HG02970 (cell line): ENCODE measurements around the gene RRBP1.

Source experiments
- ATAC-seq: cut with Tn5 transposase; IDR thresholded peaks from one replicate; pipeline ENCODE4 v1.9.1; 2021; ENCODE audit warnings: mild to moderate bottlenecking, moderate library complexity, moderate number of reproducible peaks; ENCODE audit not compliant: unreplicated experiment, low FRiP score

Gene RRBP1

GRCh38 chr20:17683218-17684076, 1.4 kb upstream of the RRBP1 start:
- no peak for ATAC-seq

- no peak for ATAC-seq
Observed at GRCh38 chr20:17682889-17683198, 802 bp upstream of the RRBP1 start.

- ATAC-seq = peak; percentile 10
Observed at GRCh38 chr20:17681726-17682102, 328 bp downstream of the RRBP1 start.

GRCh38 chr20:17680836-17681725, 961 bp downstream of the RRBP1 start:
- ATAC-seq = peak; percentile 32

- no peak for ATAC-seq
Observed at GRCh38 chr20:17679941-17680835, 1.9 kb downstream of the RRBP1 start.

- ATAC-seq = no peak
Observed at GRCh38 chr20:17678886-17679285, 3.2 kb downstream of the RRBP1 start.

GRCh38 chr20:17678295-17678694, 3.7 kb downstream of the RRBP1 start:
- ATAC-seq = no peak

- ATAC-seq = no peak
Observed at GRCh38 chr20:17676942-17677341, 5.1 kb downstream of the RRBP1 start.

- no peak for ATAC-seq
Observed at GRCh38 chr20:17676378-17676759, 5.7 kb downstream of the RRBP1 start.

- no peak for ATAC-seq
Observed at GRCh38 chr20:17675519-17676377, 6.3 kb downstream of the RRBP1 start.

GRCh38 chr20:17674722-17675518, 7.1 kb downstream of the RRBP1 start:
- ATAC-seq = no peak

GRCh38 chr20:17673084-17673483, 9.0 kb downstream of the RRBP1 start:
- ATAC-seq = no peak

- ATAC-seq = no peak
Observed at GRCh38 chr20:17671565-17671964, 10.5 kb downstream of the RRBP1 start.

GRCh38 chr20:17671011-17671410, 11.0 kb downstream of the RRBP1 start:
- no peak for ATAC-seq

GRCh38 chr20:17669306-17669931, 12.6 kb downstream of the RRBP1 start:
- no peak for ATAC-seq

GRCh38 chr20:17668432-17668831, 13.6 kb downstream of the RRBP1 start:
- no peak for ATAC-seq

- no peak for ATAC-seq
Observed at GRCh38 chr20:17667445-17667844, 14.6 kb downstream of the RRBP1 start.

GRCh38 chr20:17666481-17666880, 15.6 kb downstream of the RRBP1 start:
- no peak for ATAC-seq

GRCh38 chr20:17665756-17666155, 16.3 kb downstream of the RRBP1 start:
- no peak for ATAC-seq
